Hematopoietic multipotent progenitor cell treated with erythropoietin and hydrocortisone succinate and interleukin-3 and kit ligand, for 6 days (in vitro differentiated cells): ENCODE data around the gene NLRC5.
"Not testable (repeated sequence)": the region's sequence is repeated elsewhere in the genome, so short reads cannot be mapped to it uniquely, and the experiment has no call there.

Experiments
- DNase-seq: peaks from one replicate; pipeline ENCODE4 v3.0.0-alpha.2; 2015

NLRC5 gene

GRCh38 chr16:56964243-56965148 is 24.9 kb upstream of the NLRC5 start:
- peak; percentile 96 for DNase-seq

GRCh38 chr16:56965149-56966092 is 23.9 kb upstream of the NLRC5 start:
- no peak for DNase-seq

- no peak for DNase-seq
Observed at GRCh38 chr16:56966093-56966475, 23.3 kb upstream of the NLRC5 start.

- DNase-seq = no peak
Observed at GRCh38 chr16:56967733-56968132, 21.6 kb upstream of the NLRC5 start.

- DNase-seq = no peak
Observed at GRCh38 chr16:56969769-56970168, 19.6 kb upstream of the NLRC5 start.

GRCh38 chr16:56970934-56971767 is 18.2 kb upstream of the NLRC5 start:
- DNase-seq = no peak

- DNase-seq = no peak
Observed at GRCh38 chr16:56971768-56972043, 17.7 kb upstream of the NLRC5 start.

- no peak for DNase-seq
Observed at GRCh38 chr16:56972403-56973293, 16.7 kb upstream of the NLRC5 start.

GRCh38 chr16:56973294-56973689 is 16.1 kb upstream of the NLRC5 start:
- no peak for DNase-seq

- not testable (repeated sequence) for DNase-seq
Observed at GRCh38 chr16:56973899-56974298, 15.5 kb upstream of the NLRC5 start.

- DNase-seq = peak; percentile 34
Observed at GRCh38 chr16:56974549-56975300, 14.6 kb upstream of the NLRC5 start.

GRCh38 chr16:56975714-56976113 is 13.6 kb upstream of the NLRC5 start:
- DNase-seq = no peak

GRCh38 chr16:56977216-56977615 is 12.1 kb upstream of the NLRC5 start:
- DNase-seq = peak; percentile 59

GRCh38 chr16:56977823-56978430 is 11.4 kb upstream of the NLRC5 start:
- DNase-seq = no peak

GRCh38 chr16:56980201-56980535 is 9.2 kb upstream of the NLRC5 start:
- DNase-seq = no peak

GRCh38 chr16:56980792-56981724 is 8.3 kb upstream of the NLRC5 start:
- DNase-seq = no peak

- no peak for DNase-seq
Observed at GRCh38 chr16:56981729-56982271, 7.6 kb upstream of the NLRC5 start.

GRCh38 chr16:56982695-56983094 is 6.7 kb upstream of the NLRC5 start:
- no peak for DNase-seq

GRCh38 chr16:56983211-56983751 is 6.1 kb upstream of the NLRC5 start:
- no peak for DNase-seq
